GM10248 (cell line): ENCODE measurements around the gene TEKT1.
"Not testable (repeated sequence)": the region's sequence is repeated elsewhere in the genome, so short reads cannot be mapped to it uniquely, and the experiment has no call there.

Experiments
- CTCF ChIA-PET: fragments of 300-600 bp; sonication (Branson Sonifier 250); formaldehyde crosslinking; extraction: SDS; loops from one replicate; lab custom pipeline; 2021; ENCODE audit warnings: antibody characterized with exemption; lab: Yijun Ruan, JAX
- POLR2A ChIA-PET: fragments of 350-650 bp; sonication (Branson Sonifier 250); formaldehyde crosslinking; extraction: SDS; loops from one replicate; lab custom pipeline; 2020; ENCODE audit warnings: antibody characterized with exemption; lab: Yijun Ruan, JAX
- DNase-seq: peaks from one replicate; pipeline ENCODE4 v3.0.0; 2012; ENCODE audit errors: extremely low spot score
- TF ChIP-seq, protein P1 (sequence below): IDR thresholded peaks from 2 replicates; pipeline ENCODE4 v1.5.1; 2012; ENCODE audit warnings: mild to moderate bottlenecking, low read depth; ENCODE audit errors: extremely low read depth, missing control alignments, control extremely low read depth

The TEKT1 gene

DNA sequence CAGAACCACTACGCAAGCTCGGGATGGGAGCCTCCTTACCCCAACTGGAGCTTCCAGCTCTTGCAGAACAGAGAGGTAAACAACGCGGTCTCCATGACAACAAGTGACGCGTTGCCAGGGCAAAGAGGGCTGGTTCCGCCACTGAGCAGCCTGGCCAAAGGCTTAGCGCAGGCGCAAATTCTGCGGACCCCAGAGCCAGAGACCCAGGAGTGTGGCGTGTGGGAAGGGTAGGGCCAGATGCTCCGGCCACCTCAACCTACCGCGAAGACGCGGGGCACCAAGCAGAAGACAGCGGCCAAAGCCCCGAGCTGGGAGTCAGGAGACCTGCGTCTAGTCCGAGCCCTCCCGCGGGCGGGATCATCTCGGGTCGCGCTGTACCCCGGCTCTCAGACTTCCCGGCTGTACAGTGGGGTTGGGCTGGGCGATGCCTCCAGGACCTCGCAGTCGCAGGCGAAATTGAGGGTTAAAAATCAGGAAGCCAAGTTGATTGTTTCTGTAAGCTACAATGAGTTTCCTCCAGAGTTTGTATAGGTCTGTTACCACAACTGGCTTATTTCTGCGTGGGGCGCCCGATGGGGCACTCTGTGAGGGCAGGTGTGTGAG is at the start of gene TEKT1:
TEKT1 (minus strand) TSS at position 69 of the 603 bp plus-strand sequence. CDS start 1,353 bp downstream, outside the sequence.
- DNase-seq = peak; percentile 83
- TF ChIP-seq, protein P1, sequence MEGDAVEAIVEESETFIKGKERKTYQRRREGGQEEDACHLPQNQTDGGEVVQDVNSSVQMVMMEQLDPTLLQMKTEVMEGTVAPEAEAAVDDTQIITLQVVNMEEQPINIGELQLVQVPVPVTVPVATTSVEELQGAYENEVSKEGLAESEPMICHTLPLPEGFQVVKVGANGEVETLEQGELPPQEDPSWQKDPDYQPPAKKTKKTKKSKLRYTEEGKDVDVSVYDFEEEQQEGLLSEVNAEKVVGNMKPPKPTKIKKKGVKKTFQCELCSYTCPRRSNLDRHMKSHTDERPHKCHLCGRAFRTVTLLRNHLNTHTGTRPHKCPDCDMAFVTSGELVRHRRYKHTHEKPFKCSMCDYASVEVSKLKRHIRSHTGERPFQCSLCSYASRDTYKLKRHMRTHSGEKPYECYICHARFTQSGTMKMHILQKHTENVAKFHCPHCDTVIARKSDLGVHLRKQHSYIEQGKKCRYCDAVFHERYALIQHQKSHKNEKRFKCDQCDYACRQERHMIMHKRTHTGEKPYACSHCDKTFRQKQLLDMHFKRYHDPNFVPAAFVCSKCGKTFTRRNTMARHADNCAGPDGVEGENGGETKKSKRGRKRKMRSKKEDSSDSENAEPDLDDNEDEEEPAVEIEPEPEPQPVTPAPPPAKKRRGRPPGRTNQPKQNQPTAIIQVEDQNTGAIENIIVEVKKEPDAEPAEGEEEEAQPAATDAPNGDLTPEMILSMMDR = no peak
- POLR2A ChIA-PET = no interaction called here
- CTCF ChIA-PET = interaction anchor here (1.2 to 3.6 kb wide), 4 partner anchors 11 to 173 kb away, joined by 3 to 33 read pairs (median 4); no protein-coding TSS in a partner anchor

DNA sequence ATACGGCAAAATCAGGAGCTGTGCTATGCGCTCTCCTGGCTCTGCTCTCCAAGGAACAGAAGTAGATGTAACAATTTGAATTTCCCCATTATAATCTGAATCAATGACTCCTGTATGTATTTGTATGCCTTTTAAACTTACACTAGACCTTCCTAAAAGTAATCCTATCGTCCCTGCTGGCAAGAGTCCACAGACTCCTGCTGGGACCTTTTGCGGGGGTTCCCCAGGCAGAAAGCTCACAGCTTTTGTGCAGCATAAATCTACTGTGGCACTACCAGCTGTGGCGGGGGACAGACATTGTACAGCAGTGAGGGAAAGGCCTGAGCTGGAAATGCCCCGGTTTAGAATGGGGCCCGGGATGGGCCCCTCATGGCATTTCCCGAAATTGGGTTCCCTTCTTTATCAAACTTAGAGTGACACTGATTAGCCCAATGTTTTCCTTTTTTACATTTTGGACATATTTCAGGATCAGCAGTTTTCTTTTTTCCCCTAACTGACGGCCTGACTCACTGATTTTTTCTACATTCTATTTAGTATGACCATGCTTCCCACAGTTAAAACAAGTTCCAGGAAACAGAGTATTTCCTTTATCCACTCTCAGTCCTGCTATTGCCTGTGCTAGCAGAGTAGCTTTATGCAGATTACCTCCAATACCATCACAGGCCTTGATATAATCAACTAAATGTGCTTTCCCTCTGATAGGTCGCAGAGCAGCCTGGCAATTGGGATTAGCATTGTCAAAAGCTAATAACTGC is 47.9 kb upstream of the TEKT1 start:
- CTCF ChIA-PET = interaction anchor here (1.1 to 2.8 kb wide), 6 partner anchors 10 to 36 kb away, joined by 3 to 8 read pairs (median 4); no protein-coding TSS in a partner anchor
- POLR2A ChIA-PET, DNase-seq: not testable (repeated sequence)

DNA sequence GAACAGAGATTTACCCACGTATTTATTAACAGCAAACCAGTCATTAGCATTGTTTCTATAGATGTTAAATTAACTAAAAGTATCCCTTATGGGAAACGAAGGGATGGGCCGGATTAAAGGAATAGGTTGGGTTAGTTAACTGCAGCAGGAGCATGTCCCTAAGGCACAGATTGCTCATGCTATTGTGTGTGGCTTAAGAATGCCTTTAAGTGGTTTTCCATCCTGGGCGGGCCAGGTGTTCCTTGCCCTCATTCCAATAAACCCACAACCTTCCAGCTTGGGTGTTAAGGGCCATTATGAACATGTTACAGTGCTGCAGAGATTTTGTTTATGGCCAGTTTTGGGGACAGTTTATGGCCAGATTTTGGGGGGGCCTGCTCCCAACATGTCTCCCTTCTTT is 43.7 kb upstream of the TEKT1 start:
- POLR2A ChIA-PET, DNase-seq: not testable (repeated sequence)
- CTCF ChIA-PET = interaction anchor here (1.3 to 2.2 kb wide), 4 partner anchors 16 to 39 kb away, joined by 3 to 8 read pairs (median 4); no protein-coding TSS in a partner anchor

DNA sequence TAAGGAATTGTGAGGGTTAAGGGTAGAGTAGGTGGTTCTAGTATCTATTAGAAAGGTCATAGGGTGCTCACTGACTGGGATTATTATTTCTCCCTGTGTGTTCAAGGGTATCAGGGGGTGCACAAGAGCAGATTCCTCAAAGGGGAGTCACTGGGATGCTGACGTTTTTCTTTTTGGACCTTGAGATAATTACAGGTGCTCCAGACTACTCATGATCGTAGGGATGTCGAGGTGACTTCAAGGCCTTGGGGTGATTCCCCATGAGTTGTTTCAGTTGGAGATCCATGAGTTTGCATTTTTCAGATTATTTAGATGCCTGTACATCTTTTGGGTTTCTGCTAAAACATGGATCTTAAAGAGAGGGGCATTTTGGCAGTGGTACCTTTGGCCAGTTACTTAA is 41.4 kb upstream of the TEKT1 start:
- ChIA-PET CTCF (interaction anchor here (1.3 to 1.5 kb wide), 2 partner anchors 19 to 29 kb away, joined by 3 read pairs; no protein-coding TSS in a partner anchor), POLR2A (no interaction called here)
- TF ChIP-seq, protein P1 = no peak
- DNase-seq = peak; percentile 4

DNA sequence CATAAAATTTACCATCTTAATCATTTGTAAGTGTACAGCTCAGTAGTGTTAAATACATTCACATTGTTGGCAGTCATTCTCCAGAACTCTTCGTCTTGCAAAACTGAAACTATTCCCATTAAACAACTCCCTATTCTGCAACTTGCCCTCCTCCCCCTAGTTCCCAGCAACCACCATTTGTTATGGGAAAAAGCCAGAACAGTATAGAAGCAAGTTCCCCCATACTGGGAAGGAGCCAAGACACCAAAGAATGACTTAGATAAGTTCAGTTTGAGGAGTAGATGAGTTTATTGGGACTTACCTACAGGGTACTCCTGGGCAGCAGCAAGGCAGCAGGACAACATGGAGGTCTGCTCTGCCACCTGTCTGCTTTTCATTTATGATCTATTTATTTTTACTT is 39.3 kb upstream of the TEKT1 start:
- TF ChIP-seq, protein P1 = no peak
- DNase-seq = no peak
- ChIA-PET POLR2A (no interaction called here), CTCF (interaction anchor here (1.1 to 6.9 kb wide), 3 partner anchors 17 to 175 kb away, joined by 4 to 31 read pairs (median 7); no protein-coding TSS in a partner anchor)

DNA sequence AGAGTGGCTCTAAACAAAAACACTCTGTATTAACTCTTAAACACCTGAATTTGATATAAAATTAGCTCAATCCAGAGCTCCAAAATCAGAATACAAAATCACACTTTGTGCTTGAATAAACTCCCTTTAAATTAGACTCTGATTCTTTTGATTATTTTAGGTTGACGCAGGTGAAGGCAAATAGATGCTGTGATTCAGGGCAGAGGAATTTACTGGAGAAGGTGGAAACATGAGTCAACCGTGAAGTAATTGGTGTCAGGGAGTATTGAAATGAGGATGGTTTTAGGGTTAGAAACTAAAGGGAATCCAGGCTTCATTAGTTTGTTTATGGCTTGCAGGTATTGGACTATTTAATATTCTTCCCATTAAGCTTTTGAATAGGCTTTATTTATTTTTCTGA is 37.1 kb upstream of the TEKT1 start:
- POLR2A ChIA-PET = no interaction called here
- DNase-seq = no peak
- CTCF ChIA-PET = interaction anchor here (1.1 to 6.9 kb wide), 4 partner anchors 15 to 25 kb away, joined by 3 to 31 read pairs (median 4); no protein-coding TSS in a partner anchor
- TF ChIP-seq, protein P1 = no peak

DNA sequence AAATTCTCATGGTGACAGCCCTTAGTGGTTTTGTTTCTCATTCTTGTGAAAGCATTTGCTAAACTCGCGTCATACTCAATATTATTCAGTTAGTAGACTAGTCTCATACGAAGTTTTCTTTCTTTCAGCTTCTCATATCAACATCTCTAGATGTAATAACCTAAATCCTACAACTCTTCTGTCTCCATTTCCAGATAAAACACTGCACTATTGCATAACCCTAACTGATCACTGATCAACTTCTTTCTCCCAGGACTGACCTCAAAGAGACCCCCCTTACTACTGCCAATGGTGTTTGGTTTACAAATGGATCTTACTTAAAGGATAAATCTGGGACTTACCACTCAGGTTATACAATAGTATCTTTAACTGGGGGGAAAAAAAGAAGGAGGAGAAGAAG is 36.3 kb upstream of the TEKT1 start:
- CTCF ChIA-PET = interaction anchor here (1.1 to 6.9 kb wide), 4 partner anchors 15 to 24 kb away, joined by 3 to 31 read pairs (median 4); no protein-coding TSS in a partner anchor
- TF ChIP-seq, protein P1 = no peak
- no peak for DNase-seq
- POLR2A ChIA-PET = no interaction called here
